ENCODE results near the gene HDAC5.
"Not testable (repeated sequence)": the region's sequence is repeated elsewhere in the genome, so short reads cannot be mapped to it uniquely, and the experiment has no call there.

HDAC5 gene

DNA sequence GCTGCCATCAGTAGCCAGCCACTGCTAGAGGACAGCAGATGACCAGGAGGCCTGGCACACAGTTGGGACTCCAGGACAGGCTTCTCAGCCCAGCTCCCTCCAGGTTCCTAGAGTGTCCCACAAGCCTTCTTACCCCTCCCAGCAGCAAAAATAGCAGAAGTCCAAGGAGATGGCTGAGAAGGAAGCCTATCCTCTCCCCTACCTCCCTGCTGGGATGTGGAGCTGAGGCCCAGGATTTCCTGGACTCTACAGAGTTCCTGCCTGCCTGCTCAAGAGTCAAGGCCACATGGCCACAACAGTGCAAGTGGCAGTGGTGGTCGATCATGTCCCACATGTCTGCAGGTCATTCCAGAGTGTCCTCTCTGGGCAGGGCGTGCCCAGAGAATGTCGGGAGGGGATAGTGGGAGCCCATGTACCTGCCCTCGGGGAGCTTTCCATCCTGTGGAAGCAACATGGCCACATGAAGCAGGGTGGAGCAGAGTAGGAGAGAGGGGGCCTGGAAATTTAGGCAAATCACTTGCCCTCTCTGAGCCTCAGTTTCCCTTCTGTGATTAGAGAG, 10.6 kb upstream of the HDAC5 start:
- DNase-seq (ENCODE audit: low read depth) = no peak

DNA sequence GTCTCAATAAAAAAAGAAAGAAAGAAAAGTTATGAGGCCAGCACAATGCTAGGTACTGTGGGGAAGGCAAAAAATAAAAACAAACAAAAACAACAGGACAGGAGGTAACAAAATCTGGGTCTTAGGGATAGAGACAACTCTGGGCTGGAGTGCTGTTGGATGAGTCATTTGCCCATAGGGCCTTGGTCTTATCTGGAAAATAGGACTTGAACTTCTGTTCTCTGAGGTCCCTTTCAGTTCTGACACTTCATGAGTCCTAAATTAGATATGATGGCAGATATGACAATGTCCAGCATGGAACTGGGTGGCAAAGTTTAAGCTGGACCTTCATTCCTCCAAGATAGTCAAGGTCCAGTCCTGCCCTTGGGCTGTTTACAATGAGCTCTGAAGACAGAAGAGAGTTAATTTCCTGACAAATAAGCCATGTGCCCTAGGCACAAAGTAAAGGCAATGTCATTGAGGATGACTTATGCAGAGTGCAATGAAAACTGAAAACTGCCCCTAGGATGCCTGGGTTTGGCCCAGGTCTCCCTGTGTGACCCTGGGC, 8.9 kb upstream of the HDAC5 start:
- peak; percentile 33 for DNase-seq (ENCODE audit: low read depth)

DNA sequence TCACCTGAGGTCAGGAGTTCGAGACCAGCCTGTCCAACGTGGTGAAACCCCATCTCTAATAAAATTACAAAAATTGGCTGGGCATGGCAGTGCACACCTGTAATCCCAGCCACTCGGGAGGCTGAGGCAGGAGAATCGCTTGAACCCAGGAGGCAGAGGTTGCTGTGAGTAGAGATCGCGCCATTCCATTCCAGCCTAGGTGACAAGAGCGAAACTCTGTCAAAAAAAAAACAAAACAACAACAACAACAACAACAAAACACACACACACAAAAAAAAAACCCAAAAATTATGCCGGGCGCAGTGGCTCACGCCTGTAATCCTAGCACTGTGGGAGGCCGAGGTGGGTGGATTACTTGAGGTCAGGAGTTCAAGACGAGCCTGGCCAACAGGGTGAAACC, 7.9 kb upstream of the HDAC5 start:
- not testable (repeated sequence) for DNase-seq (ENCODE audit: low read depth)

DNA sequence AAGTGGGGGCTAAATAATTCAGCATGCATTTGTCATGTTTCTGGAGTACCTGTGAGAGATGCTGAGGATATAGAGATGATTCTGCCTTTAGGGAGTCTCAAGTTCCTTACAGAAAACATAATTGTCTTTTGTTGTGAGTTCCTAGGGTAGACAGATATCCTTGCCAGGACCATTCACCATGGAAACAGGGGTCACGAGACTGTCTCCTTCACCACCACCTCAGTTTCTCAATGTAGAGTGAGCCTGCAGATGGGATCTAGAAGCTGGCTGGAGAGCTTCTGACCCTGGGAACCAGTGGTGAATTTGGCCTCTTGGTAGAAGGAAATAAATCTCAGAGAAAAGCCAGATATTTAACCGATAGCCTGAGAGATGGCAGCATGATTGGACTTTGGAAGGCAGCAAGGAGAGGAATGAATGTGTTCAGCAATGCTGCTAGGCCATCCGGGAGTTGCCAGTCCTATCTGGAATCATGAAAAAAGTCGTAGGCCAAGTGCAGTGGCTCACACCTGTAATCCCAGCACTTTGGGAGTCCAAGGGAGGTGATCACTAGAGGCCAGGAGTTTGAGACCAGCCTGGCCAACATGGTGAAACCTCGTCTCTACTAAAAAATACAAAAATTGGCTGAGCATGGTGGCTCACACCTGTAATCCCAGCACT, 7.4 kb upstream of the HDAC5 start:
- DNase-seq (ENCODE audit: low read depth) = no peak

DNA sequence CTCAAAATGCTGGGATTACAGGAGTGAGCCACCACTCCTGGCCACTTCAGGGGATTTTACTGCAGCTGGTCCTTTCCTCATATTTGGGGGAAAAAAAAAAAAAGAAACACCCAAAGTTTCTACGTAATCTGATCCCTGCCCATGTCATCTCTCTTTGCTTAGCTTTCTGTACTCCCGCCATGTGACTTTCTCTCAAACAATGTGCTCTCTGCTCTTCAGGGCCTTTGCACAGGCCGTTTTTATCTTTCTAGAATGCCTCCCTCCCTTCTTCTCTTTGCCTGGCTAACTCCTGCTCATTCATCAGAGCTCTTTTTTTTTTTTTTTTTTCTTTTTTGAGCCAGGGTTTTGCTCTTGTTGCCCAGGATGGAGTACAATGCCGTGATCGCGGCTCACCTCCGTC, 4.9 kb upstream of the HDAC5 start:
- DNase-seq (ENCODE audit: low read depth) = no peak

DNA sequence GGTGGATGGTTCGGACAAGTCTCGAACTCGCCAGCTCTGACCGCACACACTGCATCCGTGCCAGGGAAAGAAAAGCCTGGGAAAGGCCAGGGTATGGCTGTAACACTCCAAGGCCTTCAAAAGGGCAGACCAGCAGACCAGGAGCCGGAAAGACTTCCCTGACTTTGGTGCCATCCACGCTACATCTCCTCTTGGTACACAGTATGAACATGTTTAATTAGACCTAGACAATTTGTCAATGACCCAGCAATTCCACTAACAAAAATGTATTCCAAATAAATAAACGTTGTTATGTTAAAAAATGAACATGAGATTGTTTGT, 637 bp upstream of the HDAC5 start:
- no peak for DNase-seq (ENCODE audit: low read depth)

DNA sequence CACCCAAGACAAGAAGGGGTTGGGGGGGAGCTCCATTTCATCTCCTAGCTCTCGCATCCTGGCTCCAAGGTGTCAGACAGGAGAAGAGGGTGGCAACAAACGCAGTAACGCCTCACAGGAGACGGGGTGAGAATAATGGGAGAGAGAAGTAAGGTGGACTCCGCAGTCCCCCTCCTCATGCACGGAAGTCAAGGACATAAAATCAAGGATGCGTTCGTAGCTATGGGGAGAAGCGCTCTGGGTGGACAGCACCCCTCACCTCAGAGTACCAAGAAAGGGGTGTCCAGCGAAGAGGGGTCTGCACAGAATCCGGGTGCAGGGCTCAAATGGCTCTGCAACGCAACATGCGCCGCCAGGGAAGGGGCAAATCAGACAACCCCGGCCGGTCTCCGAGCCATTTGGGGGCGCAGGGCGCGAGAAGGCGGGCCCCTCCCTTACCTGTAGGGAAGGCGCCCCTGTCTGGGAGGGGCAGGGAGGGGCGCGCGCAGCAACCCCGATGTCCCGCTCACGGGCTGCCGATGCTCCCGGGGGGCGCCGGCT, 555 bp downstream of the HDAC5 start:
- DNase-seq (ENCODE audit: low read depth) = no peak

GRCh38 chr17:44121997-44122815, 1.2 kb downstream of the HDAC5 start:
- DNase-seq (ENCODE audit: low read depth) = no peak

GRCh38 chr17:44120851-44121605, 2.4 kb downstream of the HDAC5 start:
- no peak for DNase-seq (ENCODE audit: low read depth)

- not testable (repeated sequence) for DNase-seq (ENCODE audit: low read depth)
Observed at GRCh38 chr17:44120281-44120680, 3.2 kb downstream of the HDAC5 start.

DNA sequence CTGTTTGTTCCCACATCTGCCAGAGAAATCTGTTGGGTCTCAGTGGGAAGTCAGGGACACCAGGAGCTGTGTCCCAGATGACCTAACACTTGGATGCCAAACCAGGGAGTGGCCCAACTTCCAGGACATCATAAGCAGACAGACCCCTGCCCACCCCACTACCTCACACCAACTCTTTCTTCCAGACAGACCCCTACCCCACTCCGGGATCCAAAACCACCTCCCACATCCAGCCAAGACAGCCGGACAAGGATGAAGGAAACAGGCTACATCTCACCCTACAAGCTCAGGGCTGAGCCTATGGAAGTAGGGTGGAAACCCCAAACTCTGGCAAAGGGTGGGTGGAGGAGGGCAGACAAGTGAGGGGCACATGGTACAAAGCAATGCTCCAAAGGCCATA, 3.6 kb downstream of the HDAC5 start:
- DNase-seq (ENCODE audit: low read depth) = no peak

GRCh38 chr17:44119062-44119461, 4.4 kb downstream of the HDAC5 start:
- DNase-seq (ENCODE audit: low read depth) = no peak

DNA sequence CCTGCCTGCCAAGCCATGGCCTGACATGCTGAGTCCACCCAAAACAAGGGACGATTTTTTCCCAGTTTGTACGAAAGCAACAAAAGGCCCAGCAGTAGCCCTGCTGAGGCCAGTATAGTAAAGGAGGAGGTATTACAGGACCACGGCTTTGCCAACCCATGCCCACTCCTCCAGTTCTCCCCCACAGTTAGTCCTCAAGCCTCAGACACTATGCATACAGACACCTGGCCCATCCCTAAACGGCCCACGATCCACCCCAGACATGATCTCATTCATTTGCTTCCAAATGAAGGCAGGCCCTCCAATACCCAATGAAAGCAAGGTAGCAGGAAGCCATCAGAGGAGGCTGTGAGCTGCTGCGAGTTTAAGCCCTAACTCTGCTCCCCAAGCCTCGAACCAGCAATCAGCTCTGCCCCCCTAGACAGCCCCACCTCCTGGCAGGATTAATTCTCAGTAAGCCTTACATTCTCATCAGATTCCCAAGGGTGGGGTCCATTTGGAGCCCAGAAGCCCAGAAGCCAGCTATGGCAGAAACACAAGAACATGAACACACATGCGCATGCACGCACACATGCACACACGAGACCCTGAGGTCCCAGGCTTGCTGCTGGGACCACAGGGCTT, 4.9 kb downstream of the HDAC5 start:
- no peak for DNase-seq (ENCODE audit: low read depth)

GRCh38 chr17:44117351-44117750, 6.1 kb downstream of the HDAC5 start:
- no peak for DNase-seq (ENCODE audit: low read depth)

GRCh38 chr17:44115585-44116415, 7.6 kb downstream of the HDAC5 start:
- peak; percentile 22 for DNase-seq (ENCODE audit: low read depth)

- DNase-seq (ENCODE audit: low read depth) = no peak
Observed at GRCh38 chr17:44113868-44114840, 9.3 kb downstream of the HDAC5 start.

- DNase-seq (ENCODE audit: low read depth) = no peak
Observed at GRCh38 chr17:44113382-44113781, 10.1 kb downstream of the HDAC5 start.

- DNase-seq (ENCODE audit: low read depth) = no peak
Observed at GRCh38 chr17:44112284-44113280, 10.9 kb downstream of the HDAC5 start.

All from amniotic epithelial cell (primary cell).